Thoracic aorta (tissue), 2 donors: ENCODE results near the gene MYBBP1A. TPM values are rescaled to one million over a fixed set of nuclear protein-coding genes. Genes with fewer than 3 reads are reported as not detected.

Experiments used
- ATAC-seq: fragments of 150-250 bp; one replicate; pipeline ENCODE4 v1.8.0; 2017; ENCODE audit warnings: low read depth; ENCODE audit not compliant: insufficient number of reproducible peaks, low FRiP score
- DNase-seq: peaks from one replicate; pipeline ENCODE4 v3.0.0-alpha.2; 2020; ENCODE audit warnings: low spot score
- H3K27ac ChIP-seq, 2 donors: fragments of 200-600 bp; sonication (generic); 1 replicate in 1 of 2; 2 replicates in 1 of 2; pipeline ENCODE4 v1.5.1; 2016; ENCODE audit warnings: mild to moderate bottlenecking in 2 of 2, moderate library complexity in 2 of 2
- H3K27me3 ChIP-seq: fragments of 200-600 bp; sonication (generic); replicated peaks from 2 replicates; pipeline ENCODE4 v1.6.0; 2016; ENCODE audit warnings: mild to moderate bottlenecking; ENCODE audit not compliant: insufficient read depth
- H3K36me3 ChIP-seq: fragments of 200-600 bp; sonication (generic); one replicate; pipeline ENCODE4 v1.5.1; 2016
- H3K4me1 ChIP-seq, 2 donors: fragments of 200-600 bp; sonication (generic); 1 replicate in 1 of 2; 2 replicates in 1 of 2; pipeline versions ENCODE4 v1.5.1 to v1.6.0; 2016; ENCODE audit warnings: low read depth in 2 of 2, mild to moderate bottlenecking in 1 of 2; ENCODE audit not compliant: control insufficient read depth in 1 of 2
- H3K4me3 ChIP-seq: fragments of 200-600 bp; sonication (generic); 2 replicates; pipeline ENCODE4 v1.5.1; 2016; ENCODE audit warnings: mild to moderate bottlenecking
- H3K9me3 ChIP-seq: fragments of 200-600 bp; sonication (generic); 2 replicates; pipeline ENCODE4 v1.5.1; 2016
- CTCF ChIP-seq: fragments of 200-600 bp; sonication (generic); IDR thresholded peaks from one replicate; pipeline ENCODE4 v1.5.1; 2019; ENCODE audit warnings: antibody characterized with exemption
- total RNA-seq, 2 donors: library from RNA; depleted of rRNA; stranded (reverse); fragments of >200 nt; gene quantifications; one replicate each; pipeline versions ENCODE4 v1.1.0 to v1.2.3, GENCODE V29; 2016

Gene MYBBP1A
- total RNA-seq, 2 donors from 2014 or later = 47.4 to 92.6 TPM

GRCh38 chr17:4536742-4537411 is 18.3 kb downstream of the MYBBP1A start:
- ATAC-seq = no peak
- Histone ChIP-seq H3K9me3 (no peaks in the 10 kb centered on the region), H3K27me3 (no peaks in the 10 kb centered on the region), H3K4me1 (peaks cover 10 to 30% of the 10 kb centered on the region in 2 donors), H3K36me3 (peaks cover 8% of the 10 kb centered on the region), H3K27ac (peak overlapping the region; percentile 42 to 43), H3K4me3 (peak overlapping the region; percentile 41)
- no peak for DNase-seq
- TF ChIP-seq CTCF = no peak

- H3K27ac ChIP-seq = peak overlapping the region in 1 of 2 donors; percentile 43
- H3K9me3 ChIP-seq = no peaks in the 10 kb centered on the region
- no peak for TF ChIP-seq CTCF
- no peak for DNase-seq
- H3K27me3 ChIP-seq = no peaks in the 10 kb centered on the region
- H3K36me3 ChIP-seq = peaks cover 4% of the 10 kb centered on the region
- ATAC-seq = no peak
- H3K4me1 ChIP-seq = peaks cover 10 to 30% of the 10 kb centered on the region in 2 donors
- H3K4me3 ChIP-seq = peak overlapping the region; percentile 41
Observed at GRCh38 chr17:4536259-4536741, 18.9 kb downstream of the MYBBP1A start.

GRCh38 chr17:4535667-4536258 is 19.4 kb downstream of the MYBBP1A start:
- DNase-seq (no peak), ATAC-seq (no peak)
- TF ChIP-seq CTCF = no peak
- Histone ChIP-seq H3K27me3 (no peaks in the 10 kb centered on the region), H3K9me3 (no peaks in the 10 kb centered on the region), H3K4me1 (peaks cover 10 to 30% of the 10 kb centered on the region in 2 donors), H3K36me3 (peaks cover 4% of the 10 kb centered on the region), H3K4me3 (no peak overlapping the region), H3K27ac (no peak overlapping the region)

GRCh38 chr17:4534928-4535666 is 20.1 kb downstream of the MYBBP1A start:
- Histone ChIP-seq H3K36me3 (no peaks in the 10 kb centered on the region), H3K9me3 (no peaks in the 10 kb centered on the region), H3K4me1 (peaks cover 10 to 30% of the 10 kb centered on the region in 2 donors), H3K4me3 (no peak overlapping the region), H3K27ac (no peak overlapping the region), H3K27me3 (no peaks in the 10 kb centered on the region)
- DNase-seq (no peak), ATAC-seq (no peak)
- no peak for TF ChIP-seq CTCF

GRCh38 chr17:4534515-4534914 is 20.7 kb downstream of the MYBBP1A start:
- DNase-seq = no peak
- TF ChIP-seq CTCF = no peak
- Histone ChIP-seq H3K27me3 (no peaks in the 10 kb centered on the region), H3K9me3 (no peaks in the 10 kb centered on the region), H3K4me3 (no peak overlapping the region), H3K36me3 (no peaks in the 10 kb centered on the region), H3K27ac (peak overlapping the region in 1 of 2 donors; percentile 8), H3K4me1 (peaks cover 10 to 30% of the 10 kb centered on the region in 2 donors)
- ATAC-seq = no peak
